T-helper 1 cell treated with Interleukin-12 subunit alpha and Interleukin-12 subunit beta and Interleukin-4 antibody, amounts not matched to agents 30 μg/mL and 1 μg/mL, for 36 hours (primary cell): ENCODE measurements around the gene HEPACAM.

Experiments
- H3K27ac Mint-ChIP-seq: one replicate; pipeline ENCODE4 v1.8.0; 2021; ENCODE audit warnings: mild to moderate bottlenecking, mixed read lengths
- H3K27me3 Mint-ChIP-seq: one replicate; pipeline ENCODE4 v1.8.0; 2021; ENCODE audit warnings: low read depth, mixed read lengths
- H3K36me3 Mint-ChIP-seq: one replicate; pipeline ENCODE4 v1.8.0; 2021; ENCODE audit warnings: low read depth, mixed read lengths
- H3K4me1 Mint-ChIP-seq: one replicate; pipeline ENCODE4 v1.8.0; 2021; ENCODE audit warnings: low read depth, mixed read lengths
- H3K4me3 Mint-ChIP-seq: one replicate; pipeline ENCODE4 v1.8.0; 2021; ENCODE audit warnings: mild to moderate bottlenecking, moderate library complexity, mixed read lengths
- H3K9me3 Mint-ChIP-seq: one replicate; pipeline ENCODE4 v1.8.0; 2021; ENCODE audit warnings: mixed read lengths

Gene HEPACAM

DNA sequence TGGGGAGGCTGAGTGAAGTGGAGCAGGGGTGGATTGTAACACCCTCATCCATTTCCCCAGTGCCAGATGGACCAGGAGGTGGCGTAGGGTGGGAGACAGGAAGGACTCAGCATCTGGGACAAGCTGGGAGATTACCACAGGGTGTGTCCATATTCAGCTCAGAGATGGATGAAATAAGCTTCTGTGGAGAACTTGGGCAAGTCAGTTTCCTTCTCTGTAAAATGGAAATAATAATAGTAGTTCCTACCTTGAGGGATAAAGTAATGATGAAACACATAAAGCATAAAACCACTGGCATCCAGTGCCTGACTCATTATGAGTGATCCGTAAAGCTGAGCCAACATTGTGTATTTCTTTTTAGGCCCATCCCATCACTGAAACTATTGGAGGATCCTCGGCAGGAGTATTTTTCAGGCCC lies 37.6 kb downstream of the HEPACAM start:
- no peaks in the 10 kb centered on the region for H3K9me3 Mint-ChIP-seq
- H3K27me3 Mint-ChIP-seq: peaks cover 26% of the 10 kb centered on the region
- no peaks in the 10 kb centered on the region for H3K36me3 Mint-ChIP-seq
- no peak overlapping the region for H3K27ac Mint-ChIP-seq
- peaks cover 5% of the 10 kb centered on the region for H3K4me1 Mint-ChIP-seq
- H3K4me3 Mint-ChIP-seq: no peak overlapping the region

DNA sequence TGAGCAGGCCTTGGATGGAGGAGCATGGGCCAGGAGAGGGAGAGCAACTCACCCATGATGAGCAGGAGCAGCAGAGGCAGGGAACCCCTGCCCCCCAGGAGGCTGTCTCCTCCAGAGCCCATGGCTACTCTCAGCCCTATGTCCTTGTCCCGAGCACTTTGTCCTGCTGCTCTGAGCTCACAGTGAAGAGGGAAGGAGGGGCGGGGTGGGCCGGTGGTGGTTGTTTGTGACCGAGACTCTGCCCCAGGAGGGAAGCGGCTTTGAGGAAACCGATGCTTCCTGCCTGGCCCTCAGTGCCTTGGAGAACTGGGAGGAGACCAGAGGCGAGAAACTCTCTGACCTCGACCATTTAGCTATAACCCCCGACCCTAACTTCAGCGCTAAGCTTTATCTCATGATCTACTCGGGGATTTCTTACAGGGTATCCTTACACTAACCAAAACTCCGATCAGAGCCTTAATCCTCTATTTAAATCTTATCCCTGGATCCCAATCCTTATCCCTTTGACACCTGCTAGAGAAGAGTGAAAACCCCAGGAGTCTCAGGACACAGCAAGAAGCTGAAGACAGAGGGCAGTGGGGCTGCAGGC lies 38.1 kb downstream of the HEPACAM start, which contains the start of gene ROBO4:
Gene ROBO4, minus strand, starts transcription at position 192 of the 589 bp plus-strand sequence. Its CDS starts 70 bp downstream, at position 122.
- H3K4me3 Mint-ChIP-seq: no peak within 1 kb of the TSS
- H3K27ac Mint-ChIP-seq: no peak within 1 kb of the TSS
- no peaks in the 10 kb centered on the region for H3K9me3 Mint-ChIP-seq
- peaks cover 26% of the 10 kb centered on the region for H3K27me3 Mint-ChIP-seq
- H3K36me3 Mint-ChIP-seq: no peaks in the 10 kb centered on the region
- peaks cover 5% of the 10 kb centered on the region for H3K4me1 Mint-ChIP-seq

DNA sequence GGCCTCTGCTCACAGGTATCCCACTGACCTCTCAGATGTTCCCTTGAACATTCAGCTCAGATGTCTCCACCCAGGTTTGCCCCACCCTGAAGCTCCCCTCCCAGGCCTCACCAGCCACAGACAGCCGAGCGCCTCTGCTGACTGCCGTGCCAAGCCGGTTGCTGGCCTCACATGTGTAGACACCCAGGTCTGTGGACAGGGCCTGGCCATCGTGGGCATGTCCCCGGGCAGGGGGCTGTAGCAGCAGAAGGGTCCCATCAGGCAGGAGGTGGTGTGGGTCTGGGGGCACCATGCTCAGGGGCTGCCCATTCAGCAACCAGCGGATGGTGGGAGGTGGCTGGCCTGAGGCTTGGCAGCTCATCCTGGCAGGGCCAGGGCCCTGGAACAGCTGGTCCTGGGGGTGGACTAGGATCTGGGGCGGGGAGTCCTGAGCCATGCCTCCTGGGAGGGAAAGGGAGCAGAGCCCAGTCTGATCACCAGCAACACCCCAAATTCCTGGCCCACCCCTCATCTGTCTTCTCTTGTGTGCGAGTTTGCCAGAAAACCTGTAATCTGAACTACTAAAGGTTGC lies 38.9 kb downstream of the HEPACAM start:
- no peaks in the 10 kb centered on the region for H3K36me3 Mint-ChIP-seq
- peaks cover 21% of the 10 kb centered on the region for H3K27me3 Mint-ChIP-seq
- no peak overlapping the region for H3K27ac Mint-ChIP-seq
- no peaks in the 10 kb centered on the region for H3K9me3 Mint-ChIP-seq
- H3K4me1 Mint-ChIP-seq: peaks cover 5% of the 10 kb centered on the region
- H3K4me3 Mint-ChIP-seq: no peak overlapping the region

DNA sequence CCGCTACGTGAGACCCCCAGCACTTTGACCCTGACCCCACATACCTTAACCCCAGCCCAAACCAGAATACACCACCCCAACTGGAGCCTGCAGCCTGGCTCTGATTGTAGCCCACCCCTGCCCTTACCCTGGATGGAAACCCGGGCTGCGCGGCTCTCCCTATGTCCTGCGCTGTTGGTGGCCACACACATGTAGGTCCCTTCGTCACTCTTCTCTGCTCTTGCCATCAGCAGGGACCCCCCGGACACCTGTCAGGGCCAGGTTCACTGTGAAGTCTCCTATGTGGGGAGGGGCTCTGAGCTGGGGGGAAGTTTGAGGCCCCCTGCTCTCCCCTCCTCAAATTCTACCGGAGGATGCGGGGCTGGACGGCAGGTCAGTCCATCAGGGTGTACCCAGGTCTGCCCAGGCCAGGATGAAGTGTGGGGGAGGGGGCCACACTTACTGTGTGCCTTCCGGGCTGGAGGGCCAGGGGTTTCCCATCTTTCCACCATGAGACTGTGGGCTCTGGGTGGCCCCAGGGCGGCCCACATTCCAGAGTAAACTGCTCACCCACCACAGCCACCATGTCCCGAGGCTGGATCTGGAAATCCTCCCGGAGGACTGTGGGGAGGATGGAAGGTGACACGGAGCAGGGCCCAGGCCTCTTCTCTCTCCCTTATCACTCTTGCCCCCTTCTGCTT lies 39.6 kb downstream of the HEPACAM start:
- Mint-ChIP-seq H3K27ac (no peak overlapping the region), H3K36me3 (no peaks in the 10 kb centered on the region), H3K27me3 (peaks cover 14% of the 10 kb centered on the region), H3K9me3 (no peaks in the 10 kb centered on the region), H3K4me1 (peaks cover 5% of the 10 kb centered on the region), H3K4me3 (no peak overlapping the region)

DNA sequence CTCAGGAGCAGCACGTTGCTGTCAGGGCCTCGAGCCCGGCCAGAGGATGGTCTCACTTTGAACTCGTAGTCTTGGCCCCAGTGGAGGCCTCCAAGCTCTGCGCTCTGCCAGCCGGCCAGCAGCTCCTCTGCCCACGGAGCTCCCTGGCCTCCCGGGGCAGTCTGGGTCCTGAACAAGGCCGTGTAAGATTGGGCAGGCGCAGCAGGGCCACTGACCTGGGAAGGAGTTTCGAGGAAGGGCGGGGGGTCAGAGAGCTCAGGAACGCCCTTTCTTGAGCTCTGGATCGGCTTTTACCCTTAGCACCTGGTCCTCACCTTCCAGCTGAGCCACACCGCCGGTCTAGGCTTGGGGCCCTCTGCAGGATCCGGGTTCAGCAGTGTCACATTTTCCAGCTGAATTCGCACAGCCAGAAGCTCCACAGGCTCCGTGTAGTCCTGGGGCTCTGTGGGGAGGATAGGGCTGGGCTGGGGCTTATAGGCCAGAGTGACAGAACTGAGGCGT lies 40.3 kb downstream of the HEPACAM start:
- peaks cover 9% of the 10 kb centered on the region for H3K27me3 Mint-ChIP-seq
- peaks cover 5% of the 10 kb centered on the region for H3K4me1 Mint-ChIP-seq
- H3K36me3 Mint-ChIP-seq: no peaks in the 10 kb centered on the region
- H3K4me3 Mint-ChIP-seq: no peak overlapping the region
- no peak overlapping the region for H3K27ac Mint-ChIP-seq
- H3K9me3 Mint-ChIP-seq: no peaks in the 10 kb centered on the region

DNA sequence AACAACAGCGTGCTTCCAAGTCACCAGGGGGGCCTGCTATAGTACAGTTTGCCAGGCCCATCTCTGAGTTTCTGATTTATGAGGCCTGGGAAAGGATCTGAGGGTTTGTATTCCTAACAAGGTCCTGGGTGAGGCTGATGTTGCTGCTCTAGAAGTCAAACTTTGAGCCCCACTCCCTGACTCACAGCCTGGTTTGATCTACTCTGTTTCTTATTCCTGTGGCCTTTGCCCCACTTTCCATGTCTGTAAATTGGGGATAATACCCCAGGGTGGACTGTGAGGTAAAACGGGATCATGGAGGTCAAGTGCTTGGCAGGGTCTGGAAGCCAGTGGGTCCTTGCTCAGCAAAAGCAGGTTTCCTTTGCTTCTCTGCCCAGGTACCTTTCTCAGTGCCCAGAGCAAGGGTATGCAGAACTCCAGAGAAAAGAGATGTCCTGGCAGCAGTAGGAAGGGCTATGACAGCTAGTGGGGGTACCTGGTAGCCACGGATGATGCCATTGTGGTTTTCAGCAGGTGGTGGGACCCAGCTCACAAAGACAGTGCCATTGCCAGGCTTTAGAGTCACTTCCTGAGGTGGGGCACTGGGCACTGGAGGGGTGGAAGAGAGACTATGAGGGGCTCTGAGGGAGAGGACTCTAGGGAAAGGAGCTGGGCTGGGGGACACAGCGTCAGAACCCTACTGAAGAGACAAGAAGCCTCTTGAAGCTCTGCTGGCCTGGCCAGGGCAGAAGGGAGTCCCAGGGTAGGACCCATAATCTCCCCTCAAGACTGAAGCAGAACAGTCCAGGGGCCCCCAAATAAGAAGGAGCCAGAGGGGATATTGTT lies 41.0 kb downstream of the HEPACAM start:
- H3K36me3 Mint-ChIP-seq: no peaks in the 10 kb centered on the region
- no peak overlapping the region for H3K4me3 Mint-ChIP-seq
- H3K27ac Mint-ChIP-seq: no peak overlapping the region
- peaks cover 5% of the 10 kb centered on the region for H3K4me1 Mint-ChIP-seq
- H3K27me3 Mint-ChIP-seq: peaks cover 8% of the 10 kb centered on the region
- no peaks in the 10 kb centered on the region for H3K9me3 Mint-ChIP-seq

DNA sequence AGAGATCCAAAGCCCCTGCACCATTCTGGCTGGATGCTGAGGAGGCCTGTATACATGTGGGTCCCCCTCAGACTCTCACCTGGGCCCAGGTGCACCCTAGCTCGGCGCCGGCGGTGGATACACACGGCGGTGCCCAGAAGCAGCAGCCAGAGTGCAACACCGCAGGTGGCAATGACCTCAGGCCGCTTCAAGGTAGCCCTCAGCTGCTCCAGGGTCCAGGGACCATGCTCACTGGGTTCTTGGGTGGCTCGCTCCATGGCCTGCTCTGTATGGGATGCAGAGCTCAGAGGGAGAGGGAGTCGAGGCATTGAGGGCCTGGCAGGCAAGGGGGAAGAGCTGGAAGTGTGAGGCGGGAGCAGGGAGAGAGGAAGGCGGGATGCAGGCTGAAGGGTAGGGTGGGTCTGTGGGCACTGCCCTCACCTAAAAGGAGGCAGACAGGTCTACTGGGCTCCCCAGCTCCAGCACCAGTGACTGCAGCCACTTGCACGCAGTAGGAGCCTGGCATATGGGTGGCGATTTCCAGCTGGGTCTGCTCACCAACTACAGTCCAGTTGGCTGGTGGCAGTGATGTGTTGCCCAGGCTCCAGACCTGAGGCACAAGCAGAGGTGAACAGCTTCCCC lies 42.0 kb downstream of the HEPACAM start:
- Mint-ChIP-seq H3K4me1 (peaks cover 5% of the 10 kb centered on the region), H3K4me3 (no peak overlapping the region), H3K9me3 (no peaks in the 10 kb centered on the region), H3K27me3 (peaks cover 7% of the 10 kb centered on the region), H3K27ac (no peak overlapping the region), H3K36me3 (no peaks in the 10 kb centered on the region)

DNA sequence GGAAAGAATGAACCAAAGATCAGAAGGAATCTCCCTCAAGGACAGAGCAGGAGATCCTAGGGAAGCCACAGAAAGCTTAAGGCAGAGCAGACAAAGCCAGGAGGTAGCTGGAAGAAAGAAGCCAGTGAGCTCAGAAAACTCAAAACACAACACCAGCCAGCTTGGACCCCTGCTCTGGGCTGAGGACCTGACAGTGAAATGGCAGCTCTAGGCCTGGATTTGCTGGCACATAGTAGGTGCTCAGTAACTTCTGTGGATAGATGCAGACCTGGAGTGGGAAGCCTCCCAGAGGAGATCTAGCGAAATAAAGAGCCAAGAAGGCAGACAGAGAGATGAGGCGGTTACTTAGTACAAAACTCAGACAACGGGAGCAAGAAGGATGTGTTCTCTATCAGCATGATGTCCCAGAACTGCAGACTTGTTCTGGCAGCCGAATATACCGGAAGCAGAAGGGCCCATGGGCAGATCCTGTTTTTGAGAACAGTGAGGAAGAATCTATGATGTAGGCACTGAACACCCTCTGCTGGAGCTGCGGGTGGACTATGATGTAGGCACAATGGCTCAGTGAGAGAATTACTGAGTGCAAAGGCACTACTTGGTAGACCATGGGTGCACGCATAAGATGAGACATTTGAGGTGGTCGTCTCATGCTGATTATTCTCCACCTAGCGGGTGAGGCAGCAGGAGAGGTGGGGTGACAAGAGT lies 42.9 kb downstream of the HEPACAM start:
- no peaks in the 10 kb centered on the region for H3K36me3 Mint-ChIP-seq

DNA sequence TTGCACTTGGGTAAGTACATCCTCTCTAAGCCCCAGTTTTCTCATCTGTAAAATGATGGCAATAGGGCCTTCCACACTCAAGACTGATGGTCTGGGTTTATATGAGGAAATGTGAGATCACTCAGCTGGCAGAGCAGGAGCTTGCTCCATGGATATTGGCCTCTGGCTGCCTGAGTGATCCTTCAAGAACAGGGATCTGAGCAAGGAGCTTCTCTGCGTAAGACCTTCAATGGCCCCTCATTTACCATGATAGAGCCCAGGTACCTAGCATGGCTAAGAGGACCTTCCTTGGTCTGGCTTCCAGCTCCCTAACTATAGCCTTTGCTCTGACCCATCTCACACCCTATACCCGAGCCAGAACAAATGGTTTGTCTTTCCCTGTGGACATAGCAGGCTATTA lies 43.7 kb downstream of the HEPACAM start:
- Mint-ChIP-seq H3K36me3 (no peaks in the 10 kb centered on the region), H3K4me1 (no peaks in the 10 kb centered on the region), H3K27me3 (peaks cover 10% of the 10 kb centered on the region), H3K4me3 (no peak overlapping the region), H3K27ac (no peak overlapping the region), H3K9me3 (no peaks in the 10 kb centered on the region)

More for the DNA sequence above, 42.9 kb downstream of the HEPACAM start:
- H3K27ac Mint-ChIP-seq: no peak overlapping the region
- peaks cover 3% of the 10 kb centered on the region for H3K4me1 Mint-ChIP-seq
- no peaks in the 10 kb centered on the region for H3K9me3 Mint-ChIP-seq
- H3K27me3 Mint-ChIP-seq: peaks cover 10% of the 10 kb centered on the region
- no peak overlapping the region for H3K4me3 Mint-ChIP-seq

DNA sequence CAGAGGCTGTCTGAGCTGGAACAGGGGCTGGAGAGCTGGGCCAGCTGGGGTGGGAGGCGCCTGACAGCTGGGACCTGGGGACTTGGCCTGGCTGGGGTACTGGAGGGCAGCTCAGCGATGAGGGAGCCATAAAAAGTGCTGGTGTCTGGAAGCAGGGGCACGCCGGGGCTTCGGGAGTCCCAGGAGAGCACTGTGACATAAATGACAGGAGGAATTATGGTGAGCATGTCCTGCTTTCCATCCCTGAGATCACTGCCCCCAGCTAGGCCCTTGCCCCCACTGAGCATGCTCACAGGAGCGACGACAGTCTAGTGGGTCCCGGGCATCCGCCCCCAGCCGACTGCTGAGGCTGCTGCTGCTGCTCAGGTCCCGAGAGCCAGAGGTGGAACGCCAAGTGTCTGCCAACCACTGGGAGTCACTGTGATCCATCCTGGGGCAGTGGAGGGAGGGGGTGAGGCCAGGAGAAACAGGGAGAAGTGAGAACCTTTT lies 44.4 kb downstream of the HEPACAM start:
- Mint-ChIP-seq H3K4me1 (no peaks in the 10 kb centered on the region), H3K9me3 (no peaks in the 10 kb centered on the region), H3K4me3 (no peak overlapping the region), H3K27me3 (peaks cover 11% of the 10 kb centered on the region), H3K27ac (no peak overlapping the region), H3K36me3 (no peaks in the 10 kb centered on the region)

DNA sequence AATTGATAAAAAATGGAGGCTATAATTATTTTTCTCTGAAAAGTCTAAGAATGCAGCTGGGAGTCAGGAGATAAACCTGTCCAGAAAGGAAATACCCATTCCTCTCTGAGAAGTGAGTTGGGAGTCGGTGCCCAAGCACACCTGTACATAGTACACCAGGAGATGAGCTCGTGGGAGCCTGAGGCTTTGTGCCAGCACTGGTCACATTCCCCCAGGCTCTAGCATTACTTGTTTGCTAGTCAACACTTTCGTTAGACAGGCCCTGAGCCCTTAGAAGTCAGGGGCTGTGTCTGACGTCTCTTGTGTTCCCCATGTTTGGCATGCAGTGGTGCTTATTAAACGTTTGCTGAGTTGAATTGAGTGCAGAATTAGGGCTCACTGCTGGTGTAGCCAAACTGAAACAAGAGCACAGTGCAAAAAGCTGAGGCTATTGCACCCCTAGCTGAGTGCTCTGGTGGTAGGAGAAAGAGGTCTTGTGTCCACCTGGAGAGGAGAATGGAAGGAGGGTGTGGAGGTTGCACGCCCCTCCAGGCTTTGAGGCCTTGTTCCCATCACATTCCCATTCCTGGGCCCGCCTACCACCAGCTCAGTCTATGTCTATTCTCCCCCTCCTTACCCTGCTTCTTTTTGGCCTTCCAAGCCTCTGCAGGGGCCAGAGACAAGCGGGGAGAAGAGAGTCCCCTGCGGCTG lies 45.0 kb downstream of the HEPACAM start:
- H3K4me1 Mint-ChIP-seq: no peaks in the 10 kb centered on the region
- H3K36me3 Mint-ChIP-seq: no peaks in the 10 kb centered on the region
- H3K27ac Mint-ChIP-seq: no peak overlapping the region
- no peaks in the 10 kb centered on the region for H3K9me3 Mint-ChIP-seq
- peaks cover 14% of the 10 kb centered on the region for H3K27me3 Mint-ChIP-seq
- no peak overlapping the region for H3K4me3 Mint-ChIP-seq

DNA sequence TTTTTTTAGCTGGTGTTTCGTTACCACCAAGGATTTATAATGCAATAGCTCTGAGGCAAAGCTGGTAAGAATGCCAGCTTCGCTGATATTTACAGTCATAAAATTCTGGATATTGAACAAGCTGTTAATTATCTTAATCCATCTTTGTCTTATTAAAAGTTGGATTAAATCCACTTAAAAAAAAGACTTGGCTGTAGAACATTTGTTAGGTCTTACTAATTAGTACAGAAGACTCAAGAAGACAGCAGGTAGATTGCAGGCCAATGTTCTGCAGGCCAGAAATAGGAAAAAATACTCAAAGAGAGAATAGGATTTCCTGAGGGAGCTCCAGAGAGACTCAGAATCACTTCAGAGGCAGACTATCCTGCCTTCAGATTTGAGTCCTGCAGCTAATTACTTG lies 45.7 kb downstream of the HEPACAM start:
- no peak overlapping the region for H3K27ac Mint-ChIP-seq
- no peaks in the 10 kb centered on the region for H3K9me3 Mint-ChIP-seq
- no peaks in the 10 kb centered on the region for H3K4me1 Mint-ChIP-seq

More for the DNA sequence above, 45.7 kb downstream of the HEPACAM start:
- Mint-ChIP-seq H3K27me3 (peaks cover 17% of the 10 kb centered on the region), H3K36me3 (no peaks in the 10 kb centered on the region), H3K4me3 (no peak overlapping the region)
